Right renal cortex interstitium (tissue), 3 donors: ENCODE data around the gene MDC1. TPM values are rescaled to one million over a fixed set of nuclear protein-coding genes. Genes with fewer than 3 reads are reported as not detected.

ENCODE experiments used
- DNase-seq, 3 donors: peaks; one replicate each; pipeline ENCODE4 v3.0.0-alpha.2; 2013; ENCODE audit warnings: low read depth in 3 of 3, low spot score in 2 of 3
- polyA plus RNA-seq, 3 donors: library from polyadenylated mRNA; unstranded; fragments of 120-200 nt; gene quantifications; one replicate each; pipeline ENCODE4 v1.2.1, GENCODE V29; 2013; ENCODE audit not compliant: insufficient read length in 3 of 3

The MDC1 gene
- polyA plus RNA-seq, 3 donors, result 33.5 to 43.4 (median 35.6) TPM

DNA sequence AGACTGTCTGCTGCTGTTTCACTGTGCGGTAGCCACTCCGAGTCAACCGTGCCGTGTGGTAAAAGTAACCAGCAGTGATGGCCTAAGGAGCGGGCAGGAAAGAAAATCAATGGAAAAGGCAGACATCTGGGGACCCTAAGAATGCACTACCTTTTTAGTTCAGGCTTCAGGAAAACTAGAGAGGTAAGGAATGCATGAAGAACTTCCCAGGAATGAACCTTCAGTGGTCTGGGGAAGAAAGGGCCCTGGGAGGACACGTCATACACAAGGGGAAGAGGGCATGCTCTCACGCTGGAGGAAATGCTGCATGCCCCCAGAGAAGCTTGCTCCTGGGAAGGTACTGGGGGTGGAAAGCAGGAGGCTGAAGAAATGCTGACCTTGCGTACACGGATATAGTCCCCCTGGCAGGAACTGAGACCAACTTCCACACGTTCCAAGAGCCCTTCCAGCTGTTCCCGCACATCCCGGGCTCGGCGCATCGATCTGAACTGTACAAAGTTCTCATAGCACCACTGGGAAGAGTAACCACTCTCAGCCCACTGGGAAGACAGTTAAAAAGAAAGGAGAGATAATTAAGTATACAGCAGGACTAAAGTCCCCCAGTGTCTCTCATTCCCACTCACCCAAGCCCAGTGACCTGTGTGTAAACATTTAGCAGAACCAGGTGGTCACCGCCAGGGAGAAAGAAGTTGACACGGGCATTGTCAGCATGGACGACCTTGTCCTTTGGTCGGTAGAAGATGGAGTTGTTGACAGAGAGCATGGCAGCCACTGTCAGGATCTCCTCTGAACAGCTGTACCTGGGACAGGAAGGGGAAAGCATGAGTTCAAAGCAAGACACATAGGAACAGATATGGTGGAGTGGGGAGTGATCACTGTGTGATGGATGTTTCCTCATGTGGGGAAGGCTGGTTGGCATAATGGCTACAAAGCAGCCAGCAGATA is 62.0 kb downstream of the MDC1 start:
- no peak for DNase-seq

DNA sequence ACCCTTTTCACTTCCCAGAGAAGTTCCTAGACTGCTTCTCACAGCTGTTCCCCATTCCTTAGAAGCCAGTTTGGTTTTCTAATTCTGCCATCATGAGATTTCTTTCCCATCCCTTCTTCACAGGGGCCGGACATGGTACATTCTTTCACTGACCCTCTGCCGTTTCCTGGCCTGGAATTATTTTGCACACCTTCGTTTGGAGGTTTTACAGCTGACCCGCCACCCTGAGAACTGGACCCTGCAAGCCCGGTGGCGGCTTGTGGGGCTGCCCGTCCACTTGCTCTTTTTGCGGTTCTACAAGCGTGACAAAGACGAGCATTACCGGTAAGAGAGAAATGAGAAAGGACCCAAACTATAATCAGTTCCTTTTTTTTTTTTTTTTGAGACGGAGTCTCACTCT is 65.9 kb downstream of the MDC1 start:
- no peak for DNase-seq

Other genes with a start within 250 kb of the MDC1 start
- 100 to 1,000 TPM; 114 to 118 (median 114) TPM for gene HLA-E, start 227.8 kb downstream of the MDC1 start, polyA plus RNA-seq
- 10 to 100 TPM; 75.7 to 89.8 (median 80.4) TPM for gene GNL1, start 160.8 kb downstream of the MDC1 start, polyA plus RNA-seq
- 10 to 100 TPM; 29.5 to 31.5 (median 30.2) TPM for gene PRR3, start 160.0 kb downstream of the MDC1 start, polyA plus RNA-seq
- gene ABCF1, start 145.8 kb downstream of the MDC1 start, polyA plus RNA-seq, result 10 to 100 TPM; 71.2 to 76.2 (median 73.3) TPM
- gene PPP1R10, start 100.0 kb downstream of the MDC1 start, polyA plus RNA-seq, result 10 to 100 TPM; 48.0 to 51.6 (median 48.1) TPM
- 10 to 100 TPM; 63.7 to 66.9 (median 65.8) TPM for gene MRPS18B, start 99.4 kb downstream of the MDC1 start, polyA plus RNA-seq
- 10 to 100 TPM; 26.7 to 31.8 (median 29.2) TPM for gene ATAT1, start 90.4 kb downstream of the MDC1 start, polyA plus RNA-seq
- gene C6orf136, start 70.1 kb downstream of the MDC1 start, polyA plus RNA-seq, result 10 to 100 TPM; 17.3 to 19.6 (median 17.5) TPM
- gene DHX16, start 44.3 kb downstream of the MDC1 start, polyA plus RNA-seq, result 10 to 100 TPM; 43.5 to 46.2 (median 45.6) TPM
- 10 to 100 TPM; 34.4 to 38.4 (median 34.4) TPM for gene PPP1R18, start 30.6 kb downstream of the MDC1 start, polyA plus RNA-seq
- 10 to 100 TPM; 32.5 to 33.4 (median 33.0) TPM for gene NRM, start 26.3 kb downstream of the MDC1 start, polyA plus RNA-seq
- gene TUBB, start 3.1 kb upstream of the MDC1 start, polyA plus RNA-seq, result 1,000 to 10,000 TPM; 1,231 to 1,298 (median 1,262) TPM
- 100 to 1,000 TPM; 134 to 154 (median 141) TPM for gene FLOT1, start 25.4 kb upstream of the MDC1 start, polyA plus RNA-seq
- 10 to 100 TPM; 17.9 to 24.5 (median 23.3) TPM for gene IER3, start 27.3 kb upstream of the MDC1 start, polyA plus RNA-seq
- gene DDR1, start 167.2 kb upstream of the MDC1 start, polyA plus RNA-seq, result 100 to 1,000 TPM; 139 to 163 (median 149) TPM
- 10 to 100 TPM; 36.1 to 44.6 (median 37.2) TPM for gene GTF2H4, start 190.9 kb upstream of the MDC1 start, polyA plus RNA-seq
- gene VARS2, start 197.0 kb upstream of the MDC1 start, polyA plus RNA-seq, result 10 to 100 TPM; 25.6 to 35.0 (median 30.1) TPM
- 1 to 10 TPM in 2 of 3 donors, under 1 TPM in 1; 0.29 to 1.2 (median 1.1) TPM for gene SFTA2, start 214.9 kb upstream of the MDC1 start, polyA plus RNA-seq
- gene MUCL3, start 223.7 kb upstream of the MDC1 start, polyA plus RNA-seq, result under 1 TPM; 0.03 to 0.07 (median 0.06) TPM